ENCODE data around the gene GPR25.

DNA sequence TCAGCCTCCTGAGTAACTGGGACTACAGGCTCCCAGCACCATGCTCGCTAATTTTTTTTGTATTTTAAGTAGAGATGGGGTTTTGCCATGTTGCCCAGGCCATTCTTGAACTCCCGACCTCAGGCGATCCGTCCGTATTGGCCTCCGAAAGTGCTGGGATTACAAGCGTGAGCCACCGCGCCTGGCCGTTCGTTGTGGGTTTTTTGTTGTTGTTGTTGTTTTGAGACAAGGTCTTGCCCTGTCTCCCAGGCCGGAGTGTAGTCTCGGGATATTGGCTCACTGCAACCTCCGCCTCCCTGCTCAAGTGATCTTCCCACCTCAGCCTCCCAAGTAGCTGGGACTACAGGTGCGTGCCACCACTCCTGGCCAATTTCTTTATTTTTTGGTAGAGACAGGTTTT lies 17.2 kb downstream of the GPR25 start:
- TF ChIP-seq EZH2 (IDR thresholded peaks at IDR 0.05; ENCODE audit: low read length), result no peak
- TF ChIP-seq, protein P1, sequence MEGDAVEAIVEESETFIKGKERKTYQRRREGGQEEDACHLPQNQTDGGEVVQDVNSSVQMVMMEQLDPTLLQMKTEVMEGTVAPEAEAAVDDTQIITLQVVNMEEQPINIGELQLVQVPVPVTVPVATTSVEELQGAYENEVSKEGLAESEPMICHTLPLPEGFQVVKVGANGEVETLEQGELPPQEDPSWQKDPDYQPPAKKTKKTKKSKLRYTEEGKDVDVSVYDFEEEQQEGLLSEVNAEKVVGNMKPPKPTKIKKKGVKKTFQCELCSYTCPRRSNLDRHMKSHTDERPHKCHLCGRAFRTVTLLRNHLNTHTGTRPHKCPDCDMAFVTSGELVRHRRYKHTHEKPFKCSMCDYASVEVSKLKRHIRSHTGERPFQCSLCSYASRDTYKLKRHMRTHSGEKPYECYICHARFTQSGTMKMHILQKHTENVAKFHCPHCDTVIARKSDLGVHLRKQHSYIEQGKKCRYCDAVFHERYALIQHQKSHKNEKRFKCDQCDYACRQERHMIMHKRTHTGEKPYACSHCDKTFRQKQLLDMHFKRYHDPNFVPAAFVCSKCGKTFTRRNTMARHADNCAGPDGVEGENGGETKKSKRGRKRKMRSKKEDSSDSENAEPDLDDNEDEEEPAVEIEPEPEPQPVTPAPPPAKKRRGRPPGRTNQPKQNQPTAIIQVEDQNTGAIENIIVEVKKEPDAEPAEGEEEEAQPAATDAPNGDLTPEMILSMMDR (optimal IDR thresholded peaks at IDR 0.05 in 1 of 3, IDR thresholded peaks at IDR 0.05 in 1 of 3, conservative IDR thresholded peaks at IDR 0.05 in 1 of 3; ENCODE audit: extremely low read depth in 1 of 3, insufficient read depth in 2 of 3, low read length in 3 of 3), result no peak

Data from keratinocyte (primary cell).